ENCODE measurements around the gene VIL1.
A peak's percentile ranks its signal among the peaks of the same experiment; 100 is the strongest.

Gene VIL1

GRCh38 chr2:218404351-218405085, 14.4 kb upstream of the VIL1 start:
- no peak for DNase-seq (ENCODE audit: low read depth)
- H3K4me3 ChIP-seq (ENCODE audit: low read depth, low read length) = no peak overlapping the region

- DNase-seq (ENCODE audit: low read depth) = no peak
- H3K4me3 ChIP-seq (ENCODE audit: low read depth, low read length) = no peak overlapping the region
Observed at GRCh38 chr2:218405086-218405745, 13.7 kb upstream of the VIL1 start.

GRCh38 chr2:218405746-218406208, 13.1 kb upstream of the VIL1 start:
- DNase-seq (ENCODE audit: low read depth) = no peak

GRCh38 chr2:218406209-218406948, 12.5 kb upstream of the VIL1 start:
- peak overlapping the region; percentile 47 for H3K4me3 ChIP-seq (ENCODE audit: low read depth, low read length)
- DNase-seq (ENCODE audit: low read depth) = peak; percentile 81

More at GRCh38 chr2:218405746-218406208, 13.1 kb upstream of the VIL1 start:
- H3K4me3 ChIP-seq (ENCODE audit: low read depth, low read length) = peak overlapping the region; percentile 38

- peak overlapping the region; percentile 47 for H3K4me3 ChIP-seq (ENCODE audit: low read depth, low read length)
- no peak for DNase-seq (ENCODE audit: low read depth)
Observed at GRCh38 chr2:218406949-218407618, 11.8 kb upstream of the VIL1 start.

- DNase-seq (ENCODE audit: low read depth) = no peak
- no peak overlapping the region for H3K4me3 ChIP-seq (ENCODE audit: low read depth, low read length)
Observed at GRCh38 chr2:218407717-218408116, 11.2 kb upstream of the VIL1 start.

- no peak for DNase-seq (ENCODE audit: low read depth)
- H3K4me3 ChIP-seq (ENCODE audit: low read depth, low read length) = no peak overlapping the region
Observed at GRCh38 chr2:218418321-218418716, 604 bp upstream of the VIL1 start.

GRCh38 chr2:218419630-218420216, 800 bp downstream of the VIL1 start:
- H3K4me3 ChIP-seq (ENCODE audit: low read depth, low read length) = no peak overlapping the region
- DNase-seq (ENCODE audit: low read depth) = no peak

- DNase-seq (ENCODE audit: low read depth) = no peak
- no peak overlapping the region for H3K4me3 ChIP-seq (ENCODE audit: low read depth, low read length)
Observed at GRCh38 chr2:218421027-218421426, 2.1 kb downstream of the VIL1 start.

- DNase-seq (ENCODE audit: low read depth) = no peak
- H3K4me3 ChIP-seq (ENCODE audit: low read depth, low read length) = no peak overlapping the region
Observed at GRCh38 chr2:218422403-218423086, 3.6 kb downstream of the VIL1 start.

GRCh38 chr2:218423584-218423983, 4.7 kb downstream of the VIL1 start:
- H3K4me3 ChIP-seq (ENCODE audit: low read depth, low read length) = no peak overlapping the region
- no peak for DNase-seq (ENCODE audit: low read depth)

- H3K4me3 ChIP-seq (ENCODE audit: low read depth, low read length) = no peak overlapping the region
- DNase-seq (ENCODE audit: low read depth) = no peak
Observed at GRCh38 chr2:218425531-218425930, 6.6 kb downstream of the VIL1 start.

GRCh38 chr2:218427741-218428140, 8.8 kb downstream of the VIL1 start:
- H3K4me3 ChIP-seq (ENCODE audit: low read depth, low read length) = no peak overlapping the region
- no peak for DNase-seq (ENCODE audit: low read depth)

GRCh38 chr2:218428846-218429558, 10.1 kb downstream of the VIL1 start:
- H3K4me3 ChIP-seq (ENCODE audit: low read depth, low read length) = no peak overlapping the region
- DNase-seq (ENCODE audit: low read depth) = no peak

GRCh38 chr2:218429911-218430692, 11.2 kb downstream of the VIL1 start:
- no peak for DNase-seq (ENCODE audit: low read depth)
- no peak overlapping the region for H3K4me3 ChIP-seq (ENCODE audit: low read depth, low read length)

- DNase-seq (ENCODE audit: low read depth) = no peak
- H3K4me3 ChIP-seq (ENCODE audit: low read depth, low read length) = no peak overlapping the region
Observed at GRCh38 chr2:218430721-218431120, 11.8 kb downstream of the VIL1 start.

- H3K4me3 ChIP-seq (ENCODE audit: low read depth, low read length) = no peak overlapping the region
Observed at GRCh38 chr2:218431878-218432277, 13.0 kb downstream of the VIL1 start.

More at GRCh38 chr2:218431878-218432277, 13.0 kb downstream of the VIL1 start:
- DNase-seq (ENCODE audit: low read depth) = no peak
